ENCODE data around the gene FOXC1.

FOXC1 gene

DNA sequence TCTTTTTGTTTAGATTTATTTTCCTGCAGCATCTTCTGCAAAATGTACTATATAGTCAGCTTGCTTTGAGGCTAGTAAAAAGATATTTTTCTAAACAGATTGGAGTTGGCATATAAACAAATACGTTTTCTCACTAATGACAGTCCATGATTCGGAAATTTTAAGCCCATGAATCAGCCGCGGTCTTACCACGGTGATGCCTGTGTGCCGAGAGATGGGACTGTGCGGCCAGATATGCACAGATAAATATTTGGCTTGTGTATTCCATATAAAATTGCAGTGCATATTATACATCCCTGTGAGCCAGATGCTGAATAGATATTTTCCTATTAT is 3.2 kb downstream of the FOXC1 start:
- peak; percentile 48 for DNase-seq

DNA sequence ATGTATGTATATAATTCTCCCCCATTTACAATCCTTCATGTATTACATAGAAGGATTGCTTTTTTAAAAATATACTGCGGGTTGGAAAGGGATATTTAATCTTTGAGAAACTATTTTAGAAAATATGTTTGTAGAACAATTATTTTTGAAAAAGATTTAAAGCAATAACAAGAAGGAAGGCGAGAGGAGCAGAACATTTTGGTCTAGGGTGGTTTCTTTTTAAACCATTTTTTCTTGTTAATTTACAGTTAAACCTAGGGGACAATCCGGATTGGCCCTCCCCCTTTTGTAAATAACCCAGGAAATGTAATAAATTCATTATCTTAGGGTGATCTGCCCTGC is 3.6 kb downstream of the FOXC1 start:
- no peak for DNase-seq

DNA sequence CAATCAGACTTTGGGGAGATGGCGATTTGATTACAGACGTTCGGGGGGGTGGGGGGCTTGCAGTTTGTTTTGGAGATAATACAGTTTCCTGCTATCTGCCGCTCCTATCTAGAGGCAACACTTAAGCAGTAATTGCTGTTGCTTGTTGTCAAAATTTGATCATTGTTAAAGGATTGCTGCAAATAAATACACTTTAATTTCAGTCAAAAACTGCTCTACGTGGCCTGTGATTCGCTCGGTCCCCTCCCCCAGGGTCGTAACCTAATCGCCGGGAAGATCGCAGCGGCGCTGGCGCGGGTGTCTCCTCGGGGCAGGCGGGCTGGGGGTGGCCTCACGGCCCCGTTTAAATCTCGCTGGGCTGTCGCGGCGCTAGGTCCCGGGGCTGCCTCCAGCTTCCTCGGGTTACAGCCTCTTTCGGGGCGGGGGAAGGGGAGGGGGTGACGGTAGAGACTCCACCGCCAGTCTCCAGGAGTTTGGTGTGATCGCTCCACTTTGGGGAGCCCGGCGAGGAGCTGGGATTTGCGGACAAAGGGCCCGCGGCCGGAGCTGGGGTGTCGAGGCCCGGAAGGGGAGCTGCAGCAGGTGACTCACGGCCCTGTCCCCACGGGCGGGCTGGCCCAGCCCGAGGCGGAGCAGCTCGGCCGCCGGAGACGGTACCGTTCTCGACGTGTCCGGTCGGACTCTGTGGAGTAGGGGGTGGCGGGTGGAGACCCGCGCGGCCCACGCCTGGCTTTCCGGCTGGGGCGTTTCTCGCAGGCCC is 4.2 kb downstream of the FOXC1 start:
- peak; percentile 44 for DNase-seq

DNA sequence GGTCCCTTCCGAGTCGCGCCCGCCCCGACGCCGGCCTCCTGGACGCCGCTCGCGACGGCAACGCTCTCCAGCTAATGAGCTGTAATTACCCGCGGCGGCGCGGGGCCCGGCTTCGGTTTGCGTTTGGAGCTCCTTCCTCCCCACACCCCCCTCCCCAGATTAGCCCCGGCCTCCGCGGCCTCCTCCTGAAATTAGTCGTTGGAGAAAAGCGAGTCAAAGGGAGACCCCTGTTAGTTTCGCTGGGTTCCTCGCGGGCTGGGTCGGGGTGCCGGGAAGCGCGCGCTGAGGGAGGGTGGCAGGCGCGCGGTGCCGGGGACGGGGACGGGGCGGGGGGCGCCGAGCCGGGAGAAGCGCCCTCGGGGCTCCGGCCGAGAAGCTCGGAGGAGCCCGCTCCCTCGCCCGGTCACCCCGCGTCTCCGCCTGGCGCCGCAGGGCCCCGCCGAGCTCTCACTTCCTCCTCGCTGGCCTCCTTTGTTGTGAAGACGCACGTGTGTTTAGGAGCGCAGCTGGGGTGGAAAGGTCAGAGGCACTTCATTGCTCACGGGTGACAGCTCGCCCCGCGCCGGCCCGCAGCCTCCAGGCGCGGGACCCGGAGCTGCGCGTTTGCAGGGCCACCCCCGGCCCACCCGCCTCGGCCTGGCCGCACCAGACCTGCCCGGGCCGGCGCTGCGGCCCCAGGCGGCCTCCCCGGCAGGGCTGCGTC is 4.9 kb downstream of the FOXC1 start:
- no peak for DNase-seq

DNA sequence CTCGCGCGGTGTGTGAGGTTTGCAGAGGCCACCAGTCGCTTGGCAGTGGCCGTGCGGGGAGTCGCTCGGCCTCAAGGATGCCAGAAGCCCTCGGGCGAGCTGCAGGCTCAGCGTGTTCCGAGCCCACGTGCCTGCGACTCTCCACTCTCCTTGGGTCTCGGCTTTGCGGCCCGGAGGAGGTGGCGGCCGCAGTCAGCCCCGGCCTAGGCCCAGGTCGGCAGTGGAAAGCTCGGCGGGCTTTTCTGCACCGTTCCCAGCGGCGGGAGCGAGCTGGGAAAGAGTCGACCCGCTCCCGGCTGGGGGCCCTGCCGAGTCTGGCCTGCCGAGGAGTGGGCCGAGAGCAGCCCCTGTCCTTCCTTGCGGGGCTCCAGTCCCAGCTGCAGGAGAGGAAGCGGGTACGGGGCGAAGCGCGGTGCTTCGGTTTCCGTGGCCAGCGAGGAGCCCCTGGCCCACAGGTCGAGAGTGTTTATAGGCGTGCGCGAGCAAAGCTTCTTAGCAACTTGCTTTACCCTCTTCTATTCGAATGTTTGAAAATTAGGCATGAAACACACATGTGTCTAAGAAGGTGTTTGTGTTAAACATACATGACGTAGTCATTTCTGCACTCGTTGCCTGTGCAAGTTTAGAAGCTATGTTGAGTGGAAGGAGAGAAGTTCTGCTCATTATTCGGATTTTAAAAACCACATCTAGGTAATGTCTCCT is 5.6 kb downstream of the FOXC1 start:
- DNase-seq = no peak

DNA sequence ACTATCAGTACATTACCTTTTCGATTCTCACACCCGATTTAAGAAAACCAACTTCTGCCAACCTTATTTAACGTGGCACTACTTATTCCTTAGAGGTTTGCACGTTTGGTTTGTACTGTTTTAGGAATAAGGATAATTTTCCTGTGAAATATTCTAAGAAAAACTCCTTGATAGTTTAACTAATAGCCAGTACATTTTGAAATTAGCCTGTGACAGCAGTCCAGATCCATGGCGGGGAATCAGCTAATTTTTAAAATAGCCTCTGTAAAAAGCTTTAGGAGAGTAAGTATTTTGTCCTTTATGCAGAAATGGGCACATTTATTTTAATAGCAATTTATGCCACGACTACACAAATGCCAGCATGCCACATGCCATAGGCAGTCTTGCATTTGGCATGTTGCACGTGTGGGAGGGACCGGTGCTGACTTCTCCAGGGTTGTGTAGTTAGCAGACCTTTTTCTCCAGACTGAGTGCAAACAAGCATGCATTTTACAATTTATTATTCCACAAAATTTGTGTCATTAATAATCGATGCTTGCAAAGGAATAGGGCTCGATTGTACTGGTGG is 6.2 kb downstream of the FOXC1 start:
- DNase-seq = no peak

DNA sequence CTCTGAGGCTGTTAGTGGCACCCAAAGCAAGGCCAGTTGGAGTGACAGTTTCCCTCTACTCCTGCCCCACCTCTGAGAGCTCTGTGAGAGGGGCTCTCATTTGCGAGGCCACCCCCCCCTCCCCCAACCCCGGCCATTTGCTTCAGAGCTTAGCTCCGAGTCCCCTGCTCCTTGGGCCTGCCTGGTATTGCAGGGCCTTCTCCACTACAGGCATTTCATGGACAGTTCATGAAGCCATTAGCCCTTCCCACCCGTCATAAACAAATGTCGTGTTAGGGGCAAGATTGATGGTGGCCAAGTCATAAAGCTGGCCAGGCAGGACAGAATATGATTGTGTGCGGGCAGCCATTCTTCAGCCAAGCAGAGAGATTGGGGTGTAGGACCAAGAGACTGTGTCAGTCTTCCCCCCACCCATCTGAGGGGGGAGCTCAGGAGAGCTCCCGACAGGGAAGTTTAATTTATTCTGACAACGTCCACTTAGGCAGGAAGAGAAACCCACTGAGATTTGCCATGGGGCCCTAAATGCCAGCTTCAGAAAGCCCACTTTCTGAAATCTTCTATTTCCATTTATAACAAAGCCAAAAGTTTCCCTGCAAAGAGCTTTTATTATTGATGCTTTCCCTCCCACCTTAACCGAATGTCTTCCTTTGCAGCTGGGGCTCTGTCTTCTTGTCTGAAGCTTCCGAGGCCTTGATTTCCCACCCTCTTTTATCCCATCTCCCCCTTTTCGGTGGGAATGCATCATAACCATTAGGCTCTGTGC is 7.2 kb downstream of the FOXC1 start:
- DNase-seq = no peak

DNA sequence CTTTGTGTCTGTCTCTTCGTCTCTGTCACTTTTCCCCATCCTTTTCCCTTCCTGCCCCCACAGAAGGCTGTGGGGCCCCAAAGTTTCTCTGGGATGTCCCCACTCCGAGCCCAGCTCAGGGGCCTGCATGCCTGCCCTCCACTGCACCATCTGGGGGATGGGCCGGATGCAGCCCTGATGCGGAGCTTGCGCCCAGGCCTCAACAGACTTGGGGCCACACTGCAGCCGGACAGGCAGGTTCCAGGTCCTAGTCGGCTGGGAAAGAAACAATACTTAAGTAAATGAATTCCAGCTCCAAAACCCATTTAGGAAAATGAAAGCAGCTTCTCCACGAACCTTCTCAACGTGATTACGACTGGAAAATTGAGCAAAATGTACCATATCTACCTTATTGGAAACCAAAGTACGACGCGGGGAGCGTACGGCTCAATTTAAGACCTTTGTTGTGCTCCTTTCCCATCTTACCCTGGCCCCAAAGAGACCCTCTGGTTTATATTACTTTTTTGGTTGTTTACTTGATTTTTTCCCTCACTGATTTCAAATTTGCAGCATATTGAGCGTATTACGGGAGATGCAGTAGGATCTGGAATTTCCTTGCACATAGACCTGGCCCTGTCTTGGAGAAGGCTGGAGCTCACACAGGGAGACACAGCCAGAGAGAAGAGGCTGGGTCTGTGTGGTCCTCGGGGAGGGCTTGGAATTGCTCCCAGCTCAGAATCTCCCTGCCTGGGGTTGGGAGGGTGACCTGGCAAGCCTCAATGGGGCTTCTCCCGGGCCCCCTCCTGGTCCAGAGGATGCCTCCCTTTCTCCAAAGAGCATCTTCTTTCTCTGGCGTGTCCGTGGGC is 8.0 kb downstream of the FOXC1 start:
- no peak for DNase-seq

DNA sequence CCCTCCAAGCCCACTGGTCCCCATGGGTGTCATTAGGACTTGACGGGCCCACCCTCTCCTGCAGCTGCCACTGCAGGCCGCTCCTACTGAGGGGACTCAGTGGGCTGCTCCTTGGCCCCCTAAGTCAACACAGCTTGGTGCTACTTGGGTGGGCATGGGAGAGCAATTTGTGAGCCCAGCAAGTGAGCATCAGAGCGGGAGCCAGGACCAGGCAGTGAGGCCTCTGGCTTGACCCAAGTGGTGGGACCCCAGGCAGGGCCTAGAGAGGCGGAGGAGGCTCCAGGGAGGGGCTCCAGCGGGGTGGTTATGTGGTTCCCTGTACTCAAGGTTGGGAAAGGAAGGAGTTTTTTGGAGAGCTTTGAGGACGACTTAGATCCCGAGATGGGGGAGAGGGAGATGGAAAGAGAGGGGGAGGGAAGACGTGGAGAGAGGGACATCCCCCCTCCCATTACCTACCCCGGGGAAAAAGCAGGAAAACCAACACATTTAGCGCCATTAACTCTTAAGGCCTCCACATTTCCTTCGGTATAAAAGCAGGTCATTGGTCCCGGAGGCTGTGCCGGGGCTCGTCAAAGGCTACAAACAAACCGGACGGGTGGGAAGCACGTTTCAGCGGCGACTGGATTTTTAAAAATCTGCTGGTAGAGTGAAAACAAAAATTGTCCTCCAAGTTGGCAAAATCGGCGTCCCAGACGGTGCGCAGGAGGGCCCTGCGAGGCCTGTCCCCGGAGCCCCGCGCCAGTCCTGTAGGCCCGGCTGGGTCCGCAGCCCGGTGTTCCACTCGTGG is 8.8 kb downstream of the FOXC1 start:
- DNase-seq = no peak

DNA sequence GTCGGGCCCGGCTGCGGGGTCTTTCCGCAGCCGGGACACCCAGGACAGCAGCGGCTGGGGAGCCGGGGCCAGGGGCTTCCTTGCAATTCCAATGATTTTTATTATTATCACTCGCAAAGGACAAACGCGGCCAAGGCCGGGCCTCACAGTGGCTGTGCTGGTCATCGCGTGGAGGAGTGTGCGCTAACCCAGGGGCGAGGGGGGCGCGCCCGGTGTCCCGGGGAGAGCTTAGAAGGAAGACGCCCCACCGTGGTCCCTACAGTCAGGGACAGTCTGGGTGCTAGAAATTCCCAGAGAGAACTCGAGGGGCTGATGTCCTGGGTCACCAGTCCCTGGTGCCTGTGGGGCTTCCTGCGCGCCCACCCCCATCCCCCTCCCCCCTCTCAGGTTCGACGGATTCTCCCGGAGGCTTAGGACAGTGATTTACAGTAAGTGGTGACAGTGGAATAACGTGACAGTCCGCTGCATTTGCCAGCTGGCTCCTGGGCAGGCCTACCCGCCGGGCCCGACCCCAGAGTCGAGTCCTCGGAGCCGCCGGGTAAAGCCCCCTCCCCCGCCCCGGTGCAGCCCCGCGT is 9.5 kb downstream of the FOXC1 start:
- no peak for DNase-seq

DNA sequence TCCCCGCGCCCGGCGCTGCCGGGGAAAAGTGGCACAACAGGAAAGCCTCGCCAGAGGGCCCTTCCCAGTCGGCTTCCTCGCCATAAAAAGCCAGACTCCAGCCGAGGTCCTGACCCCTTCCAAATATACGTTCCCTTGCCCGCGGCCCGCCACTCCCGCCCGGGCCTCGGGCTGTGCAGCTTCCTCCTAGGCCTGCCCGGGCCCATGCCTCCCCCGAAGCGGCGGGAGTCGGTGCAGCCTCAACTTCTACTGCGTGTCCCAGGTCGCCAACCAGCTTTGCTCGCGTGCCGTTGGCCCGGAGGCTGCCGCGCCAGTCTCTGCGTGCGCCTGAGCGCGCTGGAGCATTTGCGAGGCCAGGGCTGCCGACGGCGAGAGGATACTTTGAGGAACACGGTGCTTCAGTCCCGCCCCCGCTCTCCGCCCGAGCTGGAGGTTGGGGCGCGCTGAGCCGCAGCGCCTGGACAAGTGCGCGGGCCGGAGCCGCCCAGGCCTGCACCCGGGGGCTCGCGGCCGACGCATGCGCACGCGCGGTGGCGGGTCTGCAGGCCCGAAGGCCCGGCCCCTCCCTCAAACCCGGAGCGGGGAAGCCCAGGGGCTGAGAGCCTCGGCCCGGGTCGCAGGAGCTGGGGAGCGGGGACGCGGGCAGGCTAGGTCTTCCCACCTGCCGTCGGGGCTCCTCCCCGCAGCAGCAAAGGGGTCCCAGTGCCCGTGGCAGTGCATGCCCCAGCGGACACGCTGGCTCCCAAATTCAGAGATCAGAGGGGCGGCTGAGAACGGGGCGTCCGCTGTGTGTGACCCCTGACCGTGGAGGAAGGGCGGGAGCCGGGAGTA is 10.2 kb downstream of the FOXC1 start:
- DNase-seq = no peak

DNA sequence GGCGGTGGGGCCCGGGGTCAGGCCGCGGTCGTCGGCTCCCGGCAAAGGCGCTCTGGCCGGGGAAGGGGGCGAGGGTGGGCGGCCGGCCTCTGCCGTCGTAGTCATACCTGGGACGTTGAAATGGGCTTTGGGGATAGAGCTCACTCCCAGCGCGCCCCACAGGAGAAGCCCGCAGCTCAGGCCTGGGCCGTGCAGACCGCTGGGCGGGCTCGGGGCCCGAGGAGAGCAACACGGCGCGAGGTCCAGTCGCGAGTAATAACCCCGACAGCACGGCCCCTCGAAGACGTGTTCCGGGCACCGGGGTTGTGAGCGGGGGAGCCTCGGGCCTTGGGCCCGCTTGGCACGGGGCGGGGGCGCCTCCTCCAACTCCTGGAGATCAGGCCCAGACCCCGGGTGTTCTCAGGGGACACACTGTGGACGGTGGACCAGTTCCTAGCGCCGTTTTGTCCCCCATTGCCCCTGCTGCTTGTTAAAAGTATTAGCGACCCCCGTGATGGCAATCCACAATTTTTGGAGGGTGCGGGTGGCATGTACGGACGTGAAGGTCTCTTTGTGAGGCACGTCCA is 10.9 kb downstream of the FOXC1 start:
- no peak for DNase-seq

DNA sequence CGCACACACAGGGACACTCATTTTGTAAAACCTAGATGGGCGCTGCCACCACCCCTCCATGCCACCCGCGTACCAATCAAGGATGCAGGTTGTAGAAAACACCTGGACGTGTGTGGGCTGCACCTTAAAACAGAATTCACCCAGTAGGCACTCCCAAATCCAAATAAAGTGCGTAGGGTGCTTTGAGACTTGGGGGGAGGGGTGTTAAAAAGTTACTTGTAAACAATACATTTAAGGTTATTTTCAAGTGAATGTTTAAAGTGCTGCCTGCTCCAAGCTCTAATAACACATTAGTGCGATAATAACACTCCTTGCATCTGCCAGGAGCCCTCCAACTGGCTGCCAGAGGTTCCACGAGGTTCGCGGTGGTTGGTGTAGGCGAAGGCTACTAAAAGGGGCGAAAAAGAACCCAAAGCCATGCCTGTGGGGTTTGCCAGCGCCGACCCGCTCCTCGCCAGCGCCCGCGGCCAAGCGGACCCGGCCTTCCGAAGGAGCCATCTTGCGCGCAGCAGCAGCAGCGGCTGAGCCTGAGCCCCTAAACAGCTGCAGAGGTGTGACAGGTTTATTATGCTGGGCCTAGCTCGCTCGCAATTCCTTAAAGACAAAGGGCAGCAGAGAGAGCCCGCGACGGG is 11.5 kb downstream of the FOXC1 start:
- no peak for DNase-seq

DNA sequence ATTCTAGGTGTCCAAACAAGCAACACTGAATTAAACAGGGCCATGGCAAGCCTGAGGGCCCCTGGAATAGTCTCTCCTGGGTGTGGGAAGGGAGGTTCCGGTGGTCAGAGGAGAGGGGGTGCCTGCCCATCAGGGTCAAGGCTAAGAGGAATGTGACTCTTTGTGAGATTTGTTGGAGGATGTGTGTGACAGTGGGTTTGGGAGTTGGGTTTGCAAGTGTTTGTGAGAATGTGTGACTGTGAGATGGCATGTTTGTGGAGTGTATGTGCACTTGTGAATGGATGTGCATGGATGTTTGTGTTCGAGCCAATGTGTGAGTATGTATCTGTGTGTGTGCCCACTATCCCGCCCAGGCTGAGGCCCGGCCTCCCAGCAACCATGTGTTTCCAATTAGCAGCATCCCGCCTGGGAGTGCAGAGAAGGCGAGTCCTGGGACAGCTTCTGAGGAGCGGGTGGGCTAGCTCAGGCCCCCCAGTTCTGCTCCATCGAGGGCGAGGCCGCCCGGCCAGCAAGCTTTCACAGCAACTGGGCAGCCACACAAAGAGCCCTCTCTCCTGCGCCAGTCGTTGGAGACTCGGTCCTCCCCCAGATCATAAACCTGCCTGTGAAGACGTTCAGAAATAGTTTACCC is 12.6 kb downstream of the FOXC1 start:
- DNase-seq = no peak

DNA sequence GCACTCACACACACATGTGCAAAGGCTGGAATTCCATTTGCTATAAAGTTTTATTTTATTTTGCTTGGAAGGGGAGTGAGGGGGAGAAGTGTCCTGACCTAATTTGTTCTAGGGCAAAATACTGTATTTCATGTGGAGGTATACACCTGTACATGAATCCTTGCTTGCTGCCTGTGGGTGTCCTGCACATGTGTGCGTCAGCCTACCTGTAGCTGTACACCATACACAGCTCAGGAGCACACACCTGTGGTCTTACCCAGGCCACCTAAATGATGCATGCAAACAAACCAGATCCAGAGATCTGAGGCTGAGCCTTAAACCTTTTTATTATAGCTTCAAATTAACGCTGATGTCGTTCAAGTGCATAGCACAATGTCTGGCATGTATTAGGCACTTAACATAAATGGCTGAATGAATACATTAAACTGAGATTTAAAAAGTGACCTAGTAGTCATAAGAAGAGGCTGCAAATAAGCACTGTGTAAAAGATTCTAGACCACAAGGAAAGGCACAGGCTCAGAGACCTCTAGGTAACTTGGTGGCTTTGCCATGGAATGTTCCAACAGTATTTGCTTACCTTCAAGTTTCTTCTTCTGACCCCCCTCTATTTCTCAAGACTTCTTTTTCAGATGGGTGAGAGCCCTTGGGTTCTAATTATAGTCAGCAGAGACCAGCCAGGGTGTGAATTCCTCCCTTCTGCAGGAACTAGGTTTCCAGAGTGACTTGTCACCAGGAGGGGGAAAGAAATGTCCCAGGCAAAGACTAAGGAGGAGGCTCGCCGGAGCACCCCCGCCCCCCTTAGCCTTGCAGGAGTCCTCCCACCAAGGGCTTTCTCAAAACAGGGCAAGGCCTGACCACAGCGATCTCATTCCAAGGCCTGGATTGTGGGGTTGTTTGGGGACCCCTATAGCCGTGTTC is 13.4 kb downstream of the FOXC1 start:
- no peak for DNase-seq

DNA sequence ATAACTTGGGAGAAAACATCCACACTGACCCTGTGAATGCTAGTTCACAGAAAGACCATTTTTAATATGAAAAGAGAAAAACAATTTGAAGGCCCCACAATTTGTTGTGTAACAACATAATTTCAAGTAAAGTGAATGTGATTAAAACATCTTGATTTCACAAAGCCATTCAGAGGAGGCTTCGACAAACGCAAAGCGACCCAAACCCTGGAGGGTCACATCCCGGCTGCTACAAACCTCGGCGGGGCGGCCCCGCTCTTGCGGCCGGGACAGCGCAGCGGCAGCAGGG is 14.0 kb downstream of the FOXC1 start:
- DNase-seq = no peak

DNA sequence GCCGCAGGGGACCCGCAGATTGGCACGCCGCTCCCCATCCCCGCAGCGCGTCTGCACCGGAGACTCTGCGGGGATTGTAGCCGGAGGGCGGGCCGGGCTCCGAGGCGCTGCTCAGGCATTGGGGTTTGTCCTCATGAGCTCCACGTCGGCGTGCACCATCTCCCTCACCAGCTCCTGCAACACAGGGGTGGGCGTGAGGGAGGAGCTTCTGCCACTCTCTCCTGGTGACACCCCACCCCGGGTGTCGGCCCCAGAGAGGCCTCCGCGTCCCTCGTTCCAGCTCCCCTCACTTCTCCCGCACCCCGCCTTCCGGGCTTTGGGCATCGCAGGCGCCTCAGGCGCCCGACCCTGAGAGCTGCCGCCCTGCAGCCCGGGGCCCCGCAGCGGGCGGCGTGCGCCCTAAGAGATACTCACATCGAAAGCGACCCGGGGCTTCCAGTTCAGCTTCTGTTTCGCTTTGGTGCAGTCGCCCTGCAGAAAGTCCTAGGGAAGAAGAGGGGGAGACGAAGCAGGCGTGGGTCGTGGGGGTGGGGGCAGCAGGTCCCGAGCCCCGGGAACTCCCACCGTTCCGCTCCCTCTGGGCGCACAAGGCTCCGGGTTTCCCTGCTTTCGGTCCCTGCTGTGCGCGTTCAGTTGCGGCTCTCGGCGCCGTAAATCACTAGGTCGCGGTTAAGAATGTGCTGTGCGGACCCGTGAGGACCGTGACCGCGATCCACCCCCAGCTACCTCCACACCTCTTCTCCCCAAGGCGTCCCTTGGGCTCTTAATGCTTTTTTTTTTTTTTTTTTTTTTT is 14.5 kb downstream of the FOXC1 start:
- DNase-seq = no peak
